GM15510 (cell line): ENCODE data around the gene ATE1.

ENCODE experiments used
- POLR2A ChIP-seq: IDR thresholded peaks from 3 replicates; pipeline ENCODE4 v1.6.1; 2011; ENCODE audit warnings: borderline replicate concordance; ENCODE audit not compliant: insufficient read length; ENCODE audit errors: extremely low read depth

The ATE1 gene

DNA sequence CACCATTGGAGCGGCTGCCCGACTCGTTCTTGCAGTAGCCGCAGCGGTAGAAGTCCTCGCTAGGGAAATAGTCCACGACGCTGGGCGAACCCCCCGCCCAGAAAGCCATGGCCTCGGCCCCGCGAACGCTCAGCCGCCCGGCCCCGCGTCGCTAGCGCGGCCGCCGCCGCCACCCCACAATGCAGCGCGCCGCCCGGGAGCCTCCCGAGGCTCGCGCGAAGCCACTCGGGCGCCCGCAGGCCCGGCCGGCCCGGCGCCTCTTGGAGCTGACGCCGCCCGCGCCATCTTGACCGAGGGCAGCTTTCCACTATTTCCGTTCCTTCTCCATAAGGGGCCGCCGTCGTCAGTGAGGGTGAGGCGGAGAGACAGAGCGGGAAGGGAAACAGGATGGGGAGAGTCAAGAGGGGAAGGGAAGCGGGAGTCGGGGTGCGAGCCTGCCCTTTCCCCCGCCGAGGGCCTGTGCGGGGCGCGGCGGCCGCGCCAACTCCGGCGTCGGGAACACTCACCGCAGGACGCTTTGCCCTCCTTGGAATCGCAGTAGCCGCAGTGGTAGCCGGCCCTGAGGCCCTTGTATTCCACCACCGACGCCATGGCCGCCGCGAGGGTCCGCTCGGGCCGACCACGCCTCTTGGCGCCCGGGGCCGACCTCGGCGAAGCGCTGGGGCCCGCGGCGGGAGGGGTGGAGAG lies at the start of gene ATE1:
Gene ATE1 (minus strand): TSS at position 191 of the 687 bp plus-strand sequence. CDS start 82 bp downstream, at position 109.
- TF ChIP-seq POLR2A, result peak; percentile 83

GRCh38 chr10:121976607-121977006 lies 48.8 kb upstream of the ATE1 start:
- TF ChIP-seq POLR2A, result no peak

DNA sequence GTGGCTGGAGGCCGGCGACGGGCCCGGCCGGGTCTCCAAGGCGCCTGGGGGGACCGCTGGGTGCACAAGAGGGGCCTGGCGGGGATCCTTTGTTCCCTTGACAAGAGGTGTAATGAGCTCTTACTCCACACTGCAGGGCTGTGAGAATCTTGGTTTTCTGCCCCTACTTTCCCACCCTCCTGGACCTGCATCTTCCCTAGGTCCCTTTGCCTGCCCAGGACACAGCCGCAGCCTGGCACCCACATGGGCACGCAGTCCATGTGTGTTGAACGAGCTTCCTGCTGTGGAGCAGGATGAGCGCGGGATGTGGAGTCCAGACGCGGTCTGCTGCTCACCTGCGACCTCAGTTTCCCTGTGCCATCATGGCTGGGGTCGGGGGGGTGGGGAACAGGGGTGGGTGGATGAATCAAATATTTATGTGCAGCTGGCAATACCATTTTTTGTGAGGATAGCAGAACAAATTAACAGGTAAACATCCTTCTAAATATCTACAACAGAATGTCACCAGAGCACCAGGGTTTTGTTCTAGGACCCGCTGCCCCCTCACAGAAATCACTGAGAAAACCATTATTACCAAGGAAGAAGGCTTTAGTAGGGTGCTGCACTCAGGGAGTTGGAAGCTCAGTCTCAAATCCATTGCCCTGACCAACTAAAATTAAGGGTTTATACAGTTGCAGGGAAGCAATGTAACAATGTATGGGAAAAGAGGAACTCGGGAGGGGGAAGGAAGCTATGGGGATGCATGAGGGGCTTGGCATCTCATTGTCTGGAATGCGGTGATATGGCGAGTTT lies 47.7 kb upstream of the ATE1 start:
- no peak for TF ChIP-seq POLR2A

GRCh38 chr10:121974535-121975294 lies 46.9 kb upstream of the ATE1 start, which contains the start of gene NSMCE4A:
Gene NSMCE4A (minus strand): TSS chr10:121975217. CDS start chr10:121975165, 52 bp downstream.
- TF ChIP-seq POLR2A, result peak; percentile 88

- no peak for TF ChIP-seq POLR2A
These were observed 46.2 kb upstream of the ATE1 start for GRCh38 chr10:121974019-121974534.

- no peak for TF ChIP-seq POLR2A
These were observed 38.2 kb upstream of the ATE1 start for GRCh38 chr10:121965996-121966395.

DNA sequence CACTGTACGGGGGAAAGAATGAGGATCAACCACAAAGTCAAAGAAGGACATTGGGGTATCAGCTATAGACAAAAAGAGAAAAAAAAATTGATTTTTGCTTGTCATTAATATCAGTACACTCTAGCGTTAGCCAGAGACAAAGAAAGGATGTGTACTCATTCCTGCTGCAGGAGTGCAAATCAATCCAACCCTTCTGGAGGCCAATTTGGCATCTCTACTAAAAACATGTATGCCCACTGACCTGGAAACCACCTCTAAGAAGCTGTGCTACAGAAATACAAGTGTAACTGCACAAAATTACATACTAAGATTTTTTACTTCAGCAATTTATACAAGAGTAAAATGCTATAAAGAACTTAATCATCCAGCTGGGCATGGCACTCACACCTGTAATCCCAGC lies 33.6 kb upstream of the ATE1 start:
- no peak for TF ChIP-seq POLR2A

GRCh38 chr10:121959671-121960070 lies 31.8 kb upstream of the ATE1 start:
- TF ChIP-seq POLR2A, result no peak

DNA sequence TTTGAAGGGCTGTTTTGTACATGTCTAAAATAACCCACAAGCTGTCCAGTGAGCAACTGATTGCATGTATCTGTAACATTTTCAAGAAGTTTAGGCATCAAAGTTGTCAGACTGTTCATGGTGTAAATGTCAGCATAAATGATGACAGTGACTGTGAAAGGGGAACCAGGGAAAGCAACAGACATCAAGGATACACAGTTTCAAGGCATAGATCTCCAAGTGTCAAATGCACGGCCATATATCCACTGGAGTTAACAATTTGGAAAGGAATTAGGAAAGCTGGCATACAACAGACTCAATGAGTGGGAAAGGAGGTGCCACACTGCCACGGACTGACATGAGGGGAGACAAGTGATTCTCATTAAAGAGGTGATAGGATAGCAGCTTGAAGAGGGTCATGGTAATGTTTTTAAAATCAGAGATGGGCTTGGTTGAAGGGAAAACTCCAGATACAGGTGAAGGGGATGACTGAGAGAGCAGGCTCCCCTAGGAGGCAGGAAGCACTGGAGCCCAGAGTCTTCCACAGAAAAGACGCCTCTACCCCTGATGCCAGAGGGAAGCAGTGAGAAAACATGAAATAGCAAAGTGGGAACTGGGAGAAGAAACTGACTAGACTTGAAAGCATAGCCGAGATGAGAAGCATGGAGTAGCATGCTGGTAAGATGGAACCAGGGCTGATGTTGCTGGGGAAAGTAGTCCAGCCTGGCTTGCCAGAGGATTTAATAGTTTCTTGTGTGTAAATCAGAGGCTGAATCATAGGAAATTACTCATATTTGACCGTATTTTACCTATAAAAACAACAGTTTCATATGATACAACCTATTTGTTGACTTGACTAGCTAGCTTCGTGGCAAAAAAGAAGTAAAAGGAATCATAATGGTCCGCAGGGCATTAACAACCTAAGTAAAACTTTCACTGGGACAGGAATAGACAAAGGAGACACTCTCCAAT lies 28.6 kb upstream of the ATE1 start:
- no peak for TF ChIP-seq POLR2A

DNA sequence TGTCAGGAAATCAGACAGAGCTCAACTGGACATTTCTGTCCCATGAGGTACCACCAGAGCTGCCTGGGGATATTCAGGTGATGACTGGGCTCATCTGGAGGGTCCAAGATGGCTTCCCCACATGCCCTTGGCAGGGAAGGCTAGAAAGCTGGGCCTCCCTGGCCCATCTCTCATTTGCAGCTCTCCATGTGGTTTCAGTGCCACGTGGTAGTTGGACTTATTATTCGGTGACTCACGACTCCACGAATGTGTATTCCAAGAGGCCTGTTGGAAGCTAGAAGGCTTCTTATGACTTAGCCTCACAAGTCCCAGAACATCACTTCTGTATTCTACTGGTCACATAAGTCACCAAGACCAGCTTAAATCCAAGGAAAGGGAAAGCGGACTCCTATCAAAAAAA lies 24.4 kb upstream of the ATE1 start:
- TF ChIP-seq POLR2A, result no peak

GRCh38 chr10:121949451-121949850 lies 21.6 kb upstream of the ATE1 start:
- no peak for TF ChIP-seq POLR2A

GRCh38 chr10:121949049-121949448 lies 21.2 kb upstream of the ATE1 start:
- no peak for TF ChIP-seq POLR2A

GRCh38 chr10:121947343-121948330 lies 19.8 kb upstream of the ATE1 start:
- no peak for TF ChIP-seq POLR2A
